ENCODE measurements around the gene LYL1. TPM values are rescaled to one million over a fixed set of nuclear protein-coding genes. Genes with fewer than 3 reads are reported as not detected.

LYL1 gene
- total and polyA plus RNA-seq, 2 of the 13 experiments (the other 11 are each of a cell fraction or from before 2014, with no cell fraction given), result 0.75 to 0.92 TPM

DNA sequence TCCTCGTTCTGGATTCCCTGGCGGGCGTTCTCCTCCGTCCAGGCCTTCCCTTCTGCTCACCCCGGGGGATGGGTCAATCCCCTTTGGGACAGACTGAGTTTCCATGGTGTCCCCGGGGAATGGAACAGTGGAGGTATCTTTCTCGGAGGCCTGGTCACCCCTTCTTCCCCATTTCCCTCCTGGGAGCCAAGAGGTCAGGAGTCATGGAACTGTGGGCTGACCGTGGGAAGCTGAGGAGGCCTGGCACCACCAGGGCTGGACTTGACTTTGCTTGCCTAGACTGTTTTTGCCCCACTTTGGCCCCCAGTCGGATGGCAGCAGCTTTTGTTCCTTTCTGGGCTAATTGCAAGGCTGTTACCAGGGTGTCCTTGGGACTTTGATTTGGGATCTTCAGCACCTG, 17.4 kb upstream of the LYL1 start:
- no peaks in the 10 kb centered on the region; a peak in 1 of 5 replicates for H3K27me3 ChIP-seq (ENCODE audit: control insufficient read depth in 1 of 2, insufficient read depth in 2 of 2, low read length in 2 of 2)
- no TSS peak for BruUV-seq (replicated peaks)
- H3K9ac ChIP-seq (ENCODE audit: insufficient read depth, low read depth, low read length), result peak overlapping the region; percentile 99; the same call in 1 of the 2 replicates
- H3K4me1 ChIP-seq (ENCODE audit: insufficient read depth, low read length), result peaks cover 37% of the 10 kb centered on the region
- H3K4me3 ChIP-seq (replicated peaks in 1 of 3; ENCODE audit: insufficient read depth in 1 of 3, low read depth in 2 of 3, low read length in 3 of 3), result no peak overlapping the region; a peak in 1 of 6 replicates
- no peak for FAIRE-seq
- POLR2A ChIA-PET, result interaction anchor here (1.0 to 2.5 kb wide), 4 partner anchors 9 to 33 kb away, joined by 3 to 20 read pairs (median 7); partner anchors contain the start of genes IER2 and STX10
- in situ Hi-C loops (cut with HindIII; ENCODE audit: extremely low pct_ligation_motif_present, low pct_unique_long_range_greater_than_20kb), result no loop called here
- CTCF ChIA-PET (ENCODE audit: low intra/inter-chr PET ratio, low total read pairs), result no interaction called here
- TF ChIP-seq, protein P1, sequence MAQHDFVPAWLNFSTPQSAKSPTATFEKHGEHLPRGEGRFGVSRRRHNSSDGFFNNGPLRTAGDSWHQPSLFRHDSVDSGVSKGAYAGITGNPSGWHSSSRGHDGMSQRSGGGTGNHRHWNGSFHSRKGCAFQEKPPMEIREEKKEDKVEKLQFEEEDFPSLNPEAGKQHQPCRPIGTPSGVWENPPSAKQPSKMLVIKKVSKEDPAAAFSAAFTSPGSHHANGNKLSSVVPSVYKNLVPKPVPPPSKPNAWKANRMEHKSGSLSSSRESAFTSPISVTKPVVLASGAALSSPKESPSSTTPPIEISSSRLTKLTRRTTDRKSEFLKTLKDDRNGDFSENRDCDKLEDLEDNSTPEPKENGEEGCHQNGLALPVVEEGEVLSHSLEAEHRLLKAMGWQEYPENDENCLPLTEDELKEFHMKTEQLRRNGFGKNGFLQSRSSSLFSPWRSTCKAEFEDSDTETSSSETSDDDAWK (CRISPR knock-in tag; IDR thresholded peaks at IDR 0.05), result no peak
- TF ChIP-seq FOSL2 (CRISPR knock-in tag; IDR thresholded peaks at IDR 0.05), result no peak
- no peak for TF ChIP-seq HOXA7 (CRISPR knock-in tag; IDR thresholded peaks at IDR 0.05)
- TF ChIP-seq ETV5 (CRISPR knock-in tag; IDR thresholded peaks at IDR 0.05; ENCODE audit: borderline replicate concordance), result no peak
- no peak for TF ChIP-seq DNMT3B (CRISPR knock-in tag; conservative IDR thresholded peaks at IDR 0.05)
- TF ChIP-seq KDM6A (CRISPR knock-in tag; IDR thresholded peaks at IDR 0.05; ENCODE audit: low read depth), result no peak
- TF ChIP-seq BCLAF1 (IDR thresholded peaks at IDR 0.05), result no peak
- TF ChIP-seq ZNF615 (CRISPR knock-in tag; IDR thresholded peaks at IDR 0.05; ENCODE audit: borderline replicate concordance), result no peak
- ATAC-seq, result no peak
- H3K36me3 ChIP-seq (replicated peaks in 1 of 2; ENCODE audit: control insufficient read depth in 1 of 2, insufficient read depth in 2 of 2, low read length in 2 of 2), result peaks cover 7 to 32% of the 10 kb centered on the region in 2 experiments; a peak in 4 of 5 replicates
- DNase-seq (ENCODE audit: low spot score), result no peak
- peak overlapping the region; percentile 85; the same call in 1 of the 2 replicates for H3K4me2 ChIP-seq (ENCODE audit: low read depth, low read length)
- peaks cover 74% of the 10 kb centered on the region for H3K79me2 ChIP-seq (ENCODE audit: insufficient read depth, low read length)
- intact Hi-C loops (cut with micrococcal nuclease; ENCODE audit: unreplicated experiment), result no loop called here
- peaks cover 22% of the 10 kb centered on the region for H4K20me1 ChIP-seq (ENCODE audit: insufficient read depth, low read length)
- no peak overlapping the region for H2AFZ ChIP-seq (ENCODE audit: low read length)
- no peaks in the 10 kb centered on the region for H3K9me3 ChIP-seq (ENCODE audit: low read length)
- WGBS (ENCODE audit: low lambda C conversion rate), result 89% methylated on average over 8 of the region's 9 CpGs
- peak overlapping the region; percentile 91 for H3K27ac ChIP-seq (ENCODE audit: extremely low read length, insufficient read depth, low read length)
